PC-3 (cell line): Measurements from ENCODE around the gene RNF32. TPM values are rescaled to one million over a fixed set of nuclear protein-coding genes. Genes with fewer than 3 reads are reported as not detected.

Source experiments
- ATAC-seq: fragments of 200-7000 bp; cut with Tn5 transposase; 2 replicates; pipeline ENCODE4 v1.9.1; 2020; ENCODE audit warnings: mild to moderate bottlenecking, moderate library complexity
- Bru-seq: library from RNA; stranded (reverse); fragments of 400-500 nt; gene quantifications from one replicate; lab custom pipeline; 2021; lab: Mats Ljungman, UMichigan
- BruChase-seq, 2 experiments: library from RNA; stranded (reverse); fragments of 400-500 nt; gene quantifications; one replicate each; lab custom pipeline; 2021; lab: Mats Ljungman, UMichigan
- BruUV-seq: library from RNA; stranded (reverse); fragments of 400-500 nt; replicated peaks from 2 replicates; lab custom pipeline; 2021; lab: Mats Ljungman, UMichigan
- CTCF ChIA-PET: fragments of 300-600 bp; sonication (Branson Sonifier 250); formaldehyde crosslinking; loops from one replicate; lab custom pipeline; 2022; ENCODE audit warnings: antibody characterized with exemption; lab: Charles Lee
- POLR2A ChIA-PET: fragments of 300-600 bp; sonication (Branson Sonifier 250); formaldehyde crosslinking; loops from one replicate; lab custom pipeline; 2022; ENCODE audit warnings: antibody characterized with exemption; ENCODE audit not compliant: unreplicated experiment; lab: Charles Lee
- DNase-seq: peaks from one replicate; pipeline ENCODE4 v3.0.0-alpha.2; 2015
- H2AFZ ChIP-seq: fragments of 300-600 bp; sonication (generic); 2 replicates; pipeline ENCODE4 v1.6.0; 2016; ENCODE audit warnings: antibody characterized with exemption, low read length
- H3F3A ChIP-seq: fragments of 300-600 bp; sonication (generic); one replicate; pipeline ENCODE4 v1.6.0; 2017; ENCODE audit warnings: antibody characterized with exemption, low read length, control low read depth, mild to moderate bottlenecking; ENCODE audit not compliant: unreplicated experiment
- H3K27ac ChIP-seq: fragments of 300-600 bp; sonication (generic); 2 replicates; pipeline ENCODE4 v1.5.1; 2016; ENCODE audit warnings: mild to moderate bottlenecking, low read length
- H3K27me3 ChIP-seq: fragments of 300-600 bp; sonication (generic); 2 replicates; pipeline ENCODE4 v1.6.1; 2016; ENCODE audit warnings: low read length, mixed read lengths
- H3K36me3 ChIP-seq: fragments of 300-600 bp; sonication (generic); 2 replicates; pipeline ENCODE4 v1.6.1; 2016; ENCODE audit warnings: low read depth, mixed run types, low read length, mixed read lengths
- H3K4me1 ChIP-seq: fragments of 300-600 bp; sonication (generic); 2 replicates; pipeline ENCODE4 v1.5.1; 2016; ENCODE audit warnings: low read length; ENCODE audit not compliant: insufficient read depth
- H3K4me2 ChIP-seq: fragments of 300-600 bp; sonication (generic); 2 replicates; pipeline ENCODE4 v1.6.0; 2016; ENCODE audit warnings: low read length
- H3K4me3 ChIP-seq: fragments of 300-600 bp; sonication (generic); 2 replicates; pipeline ENCODE4 v1.5.1; 2016; ENCODE audit warnings: mild to moderate bottlenecking, low read length, mixed read lengths
- H3K79me2 ChIP-seq: fragments of 300-600 bp; sonication (generic); 2 replicates; pipeline ENCODE4 v1.6.1; 2017; ENCODE audit warnings: low read length, mixed read lengths
- H3K9ac ChIP-seq: fragments of 300-600 bp; sonication (generic); 2 replicates; pipeline ENCODE4 v1.6.0; 2016; ENCODE audit warnings: mild to moderate bottlenecking, low read length
- H3K9me2 ChIP-seq: fragments of 300-600 bp; sonication (generic); replicated peaks from 2 replicates; pipeline ENCODE4 v1.6.1; 2016; ENCODE audit warnings: mixed run types, low read length, mixed read lengths
- H3K9me3 ChIP-seq: fragments of 300-600 bp; sonication (generic); 2 replicates; pipeline ENCODE4 v1.6.1; 2016; ENCODE audit warnings: low read length, mixed read lengths
- H4K20me1 ChIP-seq: fragments of 300-600 bp; sonication (generic); 2 replicates; pipeline ENCODE4 v1.6.1; 2016; ENCODE audit warnings: low read length, mixed read lengths
- EZH2 ChIP-seq: fragments of 300-600 bp; sonication (generic); IDR thresholded peaks from one replicate; pipeline ENCODE4 v1.6.1; 2017; ENCODE audit warnings: antibody characterized with exemption, mild to moderate bottlenecking, low read length; ENCODE audit not compliant: unreplicated experiment
- EZH2phosphoT487 ChIP-seq: fragments of 300-600 bp; sonication (generic); IDR thresholded peaks from 2 replicates; pipeline ENCODE4 v1.6.1; 2018; ENCODE audit warnings: mild to moderate bottlenecking, antibody characterized with exemption, low read length, borderline replicate concordance
- intact Hi-C: fragments of 100-400 bp; cut with micrococcal nuclease; formaldehyde crosslinking; loops from 2 replicates; pipeline ENCODE4 v1.9.0; 2023
- long read RNA-seq: library from polyadenylated mRNA; unstranded; transcript quantifications from one replicate; pipeline ENCODE4 v2.0.0, GENCODE V29; 2021; ENCODE audit not compliant: unreplicated experiment
- total RNA-seq: library from RNA; depleted of rRNA; stranded (reverse); fragments of >200 nt; gene quantifications from 2 replicates; pipeline ENCODE4 v1.2.3, GENCODE V29; 2014; rRNA removed
- TF ChIP-seq, protein P1 (sequence below): fragments of 300-600 bp; sonication (generic); conservative IDR thresholded peaks from 2 replicates; pipeline ENCODE4 v1.5.1; 2017; ENCODE audit warnings: antibody characterized with exemption, low read depth, mild to moderate bottlenecking, low read length

Gene RNF32
- total RNA-seq (1.7 and 2.2 TPM in 2 replicates), Bru-seq, nascent RNA (percentile 42 among the genes with signal in this experiment), BruChase-seq, experiment 1, labeled RNA remaining after a 6-hour chase (percentile 33 among the genes with signal in this experiment), BruChase-seq, experiment 2, labeled RNA remaining after a 2-hour chase (percentile 35 among the genes with signal in this experiment)
- long read RNA-seq, partial matches to known transcripts = 2 of 9 reads
- long read RNA-seq, other reads (novel, unspliced or antisense) = 6 of 9 reads

GRCh38 chr7:156640257-156640948, at the start of gene RNF32:
Gene RNF32 (plus strand): TSS chr7:156640774. CDS start chr7:156643878, 3,104 bp downstream.
- Histone ChIP-seq H3K9me2 (no peaks in the 10 kb centered on the region), H3K4me2 (peak within 1 kb of the TSS; percentile 89), H3K27me3 (no peaks in the 10 kb centered on the region), H3K27ac (peak within 1 kb of the TSS; percentile 66), H3K9ac (peak within 1 kb of the TSS; percentile 95), H3K36me3 (no peaks in the 10 kb centered on the region), H4K20me1 (no peaks in the 10 kb centered on the region), H3K9me3 (no peaks in the 10 kb centered on the region), H3K79me2 (peaks cover 6% of the 10 kb centered on the region; the same call in 1 of the 2 replicates), H2AFZ (peak within 1 kb of the TSS; percentile 95), H3K4me3 (peak within 1 kb of the TSS; percentile 83), H3K4me1 (peaks cover 16% of the 10 kb centered on the region), H3F3A (no peaks in the 10 kb centered on the region)
- ATAC-seq = peak; percentile 86
- no TSS peak for BruUV-seq
- TF ChIP-seq EZH2phosphoT487 (no peak), EZH2 (no peak)
- TF ChIP-seq, protein P1, sequence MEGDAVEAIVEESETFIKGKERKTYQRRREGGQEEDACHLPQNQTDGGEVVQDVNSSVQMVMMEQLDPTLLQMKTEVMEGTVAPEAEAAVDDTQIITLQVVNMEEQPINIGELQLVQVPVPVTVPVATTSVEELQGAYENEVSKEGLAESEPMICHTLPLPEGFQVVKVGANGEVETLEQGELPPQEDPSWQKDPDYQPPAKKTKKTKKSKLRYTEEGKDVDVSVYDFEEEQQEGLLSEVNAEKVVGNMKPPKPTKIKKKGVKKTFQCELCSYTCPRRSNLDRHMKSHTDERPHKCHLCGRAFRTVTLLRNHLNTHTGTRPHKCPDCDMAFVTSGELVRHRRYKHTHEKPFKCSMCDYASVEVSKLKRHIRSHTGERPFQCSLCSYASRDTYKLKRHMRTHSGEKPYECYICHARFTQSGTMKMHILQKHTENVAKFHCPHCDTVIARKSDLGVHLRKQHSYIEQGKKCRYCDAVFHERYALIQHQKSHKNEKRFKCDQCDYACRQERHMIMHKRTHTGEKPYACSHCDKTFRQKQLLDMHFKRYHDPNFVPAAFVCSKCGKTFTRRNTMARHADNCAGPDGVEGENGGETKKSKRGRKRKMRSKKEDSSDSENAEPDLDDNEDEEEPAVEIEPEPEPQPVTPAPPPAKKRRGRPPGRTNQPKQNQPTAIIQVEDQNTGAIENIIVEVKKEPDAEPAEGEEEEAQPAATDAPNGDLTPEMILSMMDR = no peak
- peak; percentile 90 for DNase-seq
- POLR2A ChIA-PET = interaction anchor here (0.6 kb wide), 1 partner anchor 33 kb away, joined by 3 read pairs; no protein-coding TSS in a partner anchor
- CTCF ChIA-PET = no interaction called here
- intact Hi-C loops = no loop called here

GRCh38 chr7:156592155-156592884, 48.3 kb upstream of the RNF32 start:
- Histone ChIP-seq H3K36me3 (no peaks in the 10 kb centered on the region), H3K9me3 (no peaks in the 10 kb centered on the region), H3K27ac (no peak overlapping the region), H4K20me1 (no peaks in the 10 kb centered on the region), H2AFZ (no peak overlapping the region), H3K4me3 (no peak overlapping the region), H3K4me2 (no peak overlapping the region), H3K9ac (no peak overlapping the region), H3K4me1 (no peaks in the 10 kb centered on the region), H3K79me2 (no peaks in the 10 kb centered on the region), H3F3A (no peaks in the 10 kb centered on the region), H3K27me3 (no peaks in the 10 kb centered on the region), H3K9me2 (no peaks in the 10 kb centered on the region)
- DNase-seq (no peak), ATAC-seq (no peak)
- ChIA-PET POLR2A (no interaction called here), CTCF (no interaction called here)
- intact Hi-C loops = no loop called here
- no TSS peak for BruUV-seq
- TF ChIP-seq, protein P1 = no peak
- TF ChIP-seq EZH2phosphoT487 = no peak
